Cortex of kidney (tissue), 1 donor: ENCODE data around the gene TIMM29.
A peak's percentile ranks its signal among the peaks of the same experiment; 100 is the strongest.
"Not testable (repeated sequence)": the region's sequence is repeated elsewhere in the genome, so short reads cannot be mapped to it uniquely, and the experiment has no call there.

Experiments used
- DNase-seq: peaks from one replicate; lab custom pipeline; 2025; lab: John Stamatoyannopoulos, UW

TIMM29 gene

DNA sequence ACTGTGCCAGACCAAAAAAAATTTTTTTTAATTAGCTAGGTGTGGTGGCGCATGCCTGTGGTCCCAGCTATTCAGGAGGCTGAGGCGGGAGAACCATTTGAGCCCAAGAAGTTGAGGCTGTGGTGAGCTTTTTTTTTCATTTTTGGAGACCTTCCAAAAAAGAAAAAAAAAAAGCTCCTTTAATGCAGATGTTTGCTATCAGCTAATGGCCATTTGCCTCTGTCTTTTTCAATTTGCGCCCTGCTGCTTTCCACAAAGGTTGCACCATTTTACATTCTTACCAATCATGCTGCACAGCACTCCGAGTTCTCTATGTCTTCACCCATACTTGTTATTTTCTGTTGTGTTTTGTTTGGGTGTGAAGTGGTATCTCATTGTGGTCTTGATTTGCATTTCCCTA is 16.7 kb downstream of the TIMM29 start:
- no peak for DNase-seq

DNA sequence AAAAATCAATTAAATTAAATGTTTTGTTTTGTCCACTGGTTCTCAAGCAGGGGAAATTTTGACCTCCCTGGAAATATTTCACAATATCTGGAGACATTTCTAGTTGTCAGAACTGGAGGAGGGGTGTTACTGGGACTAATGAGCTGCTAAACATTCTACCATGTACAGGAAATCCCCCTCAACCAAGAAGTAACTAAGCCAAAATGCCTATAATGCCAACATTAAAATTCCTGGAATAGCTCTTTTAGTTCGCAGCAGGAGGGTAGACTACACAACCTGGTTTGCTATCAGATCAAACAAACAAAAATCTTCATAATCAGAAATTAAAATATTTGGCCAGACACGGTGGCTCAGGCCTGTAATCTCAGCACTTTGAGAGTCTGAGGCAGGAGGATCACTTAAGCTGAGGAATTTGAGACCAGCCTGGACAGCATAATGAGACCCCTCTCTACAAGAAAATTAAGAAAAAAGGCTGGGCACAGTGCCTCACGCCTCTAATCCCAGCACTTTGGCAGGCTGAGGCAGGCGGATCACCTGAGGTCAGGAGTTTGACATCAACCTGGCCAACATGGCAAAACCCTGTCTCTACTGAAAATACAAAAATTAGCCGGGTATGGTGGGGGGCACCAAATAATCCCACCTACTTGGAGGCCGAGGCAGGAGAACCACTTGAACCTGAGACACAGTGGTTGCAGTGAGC is 18.5 kb downstream of the TIMM29 start:
- no peak for DNase-seq

DNA sequence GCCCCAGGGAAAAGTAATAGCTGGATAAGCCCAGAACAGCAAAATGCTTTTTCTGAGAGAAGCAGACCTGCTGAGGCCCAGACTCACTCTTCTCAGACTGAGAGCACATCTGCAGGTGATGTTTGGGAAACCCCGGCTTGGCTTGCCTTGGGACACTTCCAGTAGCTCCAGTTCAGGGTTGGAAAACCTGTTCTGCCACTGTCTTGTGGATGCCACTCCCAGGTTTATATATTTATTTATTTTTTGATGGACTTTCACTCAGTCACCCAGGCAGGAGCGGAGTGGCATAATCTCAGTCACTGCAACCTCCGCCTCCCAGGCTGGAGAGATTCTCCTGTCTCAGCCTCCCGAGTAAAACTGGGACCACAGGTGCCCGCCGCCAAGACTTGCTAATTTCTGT is 24.2 kb downstream of the TIMM29 start:
- no peak for DNase-seq

DNA sequence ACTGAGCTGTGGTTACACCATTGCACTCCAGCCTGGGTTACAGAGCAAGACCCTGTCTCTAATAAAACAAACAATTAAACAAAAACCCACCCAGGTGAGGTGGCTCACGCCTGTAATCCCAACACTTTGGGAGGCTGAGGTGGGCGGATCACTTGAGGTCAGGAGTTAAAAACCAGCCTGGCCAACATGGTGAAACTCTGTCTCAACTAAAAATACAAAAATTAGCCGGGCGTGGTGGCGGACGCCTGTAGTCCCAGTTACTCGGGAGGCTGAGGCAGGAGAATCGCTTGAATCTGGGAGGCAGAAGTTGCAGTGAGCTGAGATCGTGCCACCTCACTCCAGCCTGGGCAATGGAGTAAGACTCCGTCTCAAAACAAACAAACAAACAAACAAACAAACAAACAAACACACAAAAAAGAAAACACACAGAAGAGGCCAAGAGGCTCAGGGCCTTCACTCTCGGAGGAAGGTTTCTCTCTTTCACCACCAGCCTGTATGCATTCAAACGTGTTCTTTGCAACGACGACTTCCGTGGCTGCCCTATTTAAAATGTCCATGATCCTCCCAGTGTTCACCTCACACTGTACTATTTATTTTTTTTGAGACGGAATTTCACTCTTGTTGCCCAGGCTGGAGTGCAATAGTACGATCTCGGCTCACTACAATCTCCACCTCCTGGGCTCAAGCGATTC is 30.8 kb downstream of the TIMM29 start:
- DNase-seq: not testable (repeated sequence)

DNA sequence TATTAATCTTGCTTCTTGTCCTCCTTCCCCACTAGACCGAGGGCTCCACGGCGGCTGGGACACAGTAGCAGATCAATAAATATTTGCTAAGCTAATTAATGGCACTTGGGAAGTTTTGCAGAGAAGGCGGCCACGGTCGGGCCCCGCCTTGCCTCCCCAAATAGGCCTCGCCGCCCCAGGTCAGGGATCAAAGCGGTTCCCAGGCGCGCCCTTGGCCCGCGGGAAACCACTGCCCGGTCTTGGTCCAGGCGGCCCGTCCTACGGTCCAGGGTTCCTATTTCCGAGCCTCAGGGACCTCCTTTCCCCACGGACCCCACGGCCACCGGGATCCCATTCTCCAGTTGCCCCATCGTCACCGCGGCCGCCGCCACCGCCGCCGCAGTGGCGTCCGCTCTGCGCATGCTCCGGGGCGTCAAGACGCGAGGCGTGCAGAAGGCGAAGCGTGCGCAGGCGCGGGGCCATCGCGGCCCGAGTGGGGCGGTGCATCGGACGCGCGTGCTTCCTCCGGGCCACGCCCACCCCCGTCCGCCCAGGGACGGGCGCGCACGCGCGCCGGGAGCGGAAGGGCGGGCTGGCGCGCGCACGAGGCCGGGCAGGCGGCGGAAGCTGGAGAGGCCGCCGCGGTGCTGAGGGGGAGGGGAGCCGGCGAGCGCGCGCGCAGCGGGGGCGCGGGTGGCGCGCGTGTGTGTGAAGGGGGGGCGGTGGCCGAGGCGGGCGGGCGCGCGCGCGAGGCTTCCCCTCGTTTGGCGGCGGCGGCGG is 31.9 kb downstream of the TIMM29 start, which contains the start of gene SMARCA4:
Gene SMARCA4 (plus strand): TSS at position 717 of the 759 bp plus-strand sequence. CDS start 23,122 bp downstream, outside the sequence.
- DNase-seq: peak; percentile 75

DNA sequence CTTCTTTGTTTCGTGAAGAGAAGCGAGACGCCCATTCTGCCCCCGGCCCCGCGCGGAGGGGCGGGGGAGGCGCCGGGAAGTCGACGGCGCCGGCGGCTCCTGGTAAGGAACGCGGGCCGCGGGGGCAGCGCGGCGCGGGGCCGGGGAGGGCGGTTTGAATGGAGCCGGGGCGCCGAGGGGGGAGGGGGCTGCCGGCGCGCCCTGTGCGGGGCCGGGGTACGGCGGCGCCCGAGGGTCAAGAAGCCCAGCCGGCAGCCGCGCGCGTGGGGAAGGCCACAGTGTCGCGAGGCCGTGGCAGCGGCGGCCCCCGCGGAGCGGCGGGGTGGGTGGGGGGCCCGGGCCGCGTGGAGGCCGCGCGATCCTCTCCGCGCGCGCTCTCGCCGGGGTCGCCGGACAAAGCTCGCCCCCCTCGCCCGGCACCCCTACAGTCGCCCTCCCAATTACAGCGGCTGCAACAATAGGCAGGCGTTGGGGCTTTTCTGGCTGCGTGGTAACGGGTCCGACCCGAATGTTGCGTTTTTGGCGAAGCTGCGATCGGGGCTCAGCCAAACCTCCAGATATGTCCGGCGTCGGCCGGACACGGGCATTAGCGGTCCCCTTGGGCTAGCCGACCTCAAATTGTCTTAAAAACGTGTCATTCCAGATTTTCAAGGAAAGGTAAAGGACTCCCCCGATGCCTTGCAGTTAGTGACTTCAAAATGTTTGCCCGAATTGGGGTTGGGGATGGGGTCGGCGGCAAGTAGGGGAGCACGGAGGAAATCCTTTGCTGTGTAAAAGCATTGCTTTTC is 32.7 kb downstream of the TIMM29 start:
- no peak for DNase-seq

DNA sequence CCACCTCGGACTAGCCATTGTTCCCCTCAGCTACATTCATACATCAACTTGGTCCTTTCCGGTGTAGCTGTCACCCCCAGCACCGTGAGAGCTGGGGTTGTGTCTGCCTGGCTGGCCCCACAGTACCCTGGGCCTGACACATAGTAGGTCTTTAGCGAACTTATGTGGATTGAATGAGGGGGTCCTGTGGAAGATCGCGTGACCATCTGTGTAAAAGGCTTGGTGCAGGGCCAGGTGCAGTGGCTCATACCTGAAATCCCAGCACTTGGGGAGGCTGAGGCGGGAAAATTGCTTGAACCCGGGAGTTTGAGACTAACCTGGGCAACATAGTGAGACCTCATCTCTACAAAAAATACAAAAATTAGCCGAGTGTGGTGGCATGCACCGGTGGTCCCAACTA is 34.3 kb downstream of the TIMM29 start:
- DNase-seq: no peak

DNA sequence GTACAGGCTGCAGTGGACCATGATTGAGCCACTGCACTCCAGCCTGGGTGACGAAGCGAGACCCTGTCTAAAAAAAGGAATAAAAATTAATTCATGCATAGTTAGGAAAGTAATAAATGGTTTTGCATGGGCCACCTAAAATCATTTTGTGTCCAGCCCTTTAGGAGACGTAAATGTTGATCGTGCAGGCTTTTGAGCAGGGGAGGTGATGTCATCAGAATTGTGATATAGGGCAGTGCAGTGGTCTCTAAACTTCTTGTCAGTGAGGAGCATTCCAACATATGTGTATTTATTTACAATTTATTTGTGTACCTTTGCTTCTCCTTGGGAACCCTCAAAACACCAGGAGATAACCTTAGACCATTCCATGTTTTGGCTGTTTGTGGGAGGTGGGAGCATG is 35.3 kb downstream of the TIMM29 start:
- no peak for DNase-seq

DNA sequence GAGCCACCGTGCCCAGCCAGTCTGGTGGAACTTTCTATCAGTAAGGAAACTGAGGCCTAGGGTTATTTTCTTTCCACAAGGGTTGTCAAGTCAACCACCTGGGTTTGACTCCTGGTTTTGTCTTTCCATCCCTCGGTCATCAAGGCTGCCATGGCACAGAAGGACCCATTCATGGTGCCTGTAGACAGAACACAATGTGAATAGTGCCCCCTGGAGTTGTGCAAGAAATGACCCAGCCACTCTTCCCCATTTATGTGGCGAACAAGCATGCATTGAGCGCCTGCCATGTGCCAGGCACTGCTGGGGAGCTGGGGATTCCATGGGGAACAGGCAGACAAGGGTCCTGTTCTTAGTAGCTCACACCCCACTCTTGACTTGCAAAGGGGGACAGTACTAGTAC is 36.3 kb downstream of the TIMM29 start:
- no peak for DNase-seq

DNA sequence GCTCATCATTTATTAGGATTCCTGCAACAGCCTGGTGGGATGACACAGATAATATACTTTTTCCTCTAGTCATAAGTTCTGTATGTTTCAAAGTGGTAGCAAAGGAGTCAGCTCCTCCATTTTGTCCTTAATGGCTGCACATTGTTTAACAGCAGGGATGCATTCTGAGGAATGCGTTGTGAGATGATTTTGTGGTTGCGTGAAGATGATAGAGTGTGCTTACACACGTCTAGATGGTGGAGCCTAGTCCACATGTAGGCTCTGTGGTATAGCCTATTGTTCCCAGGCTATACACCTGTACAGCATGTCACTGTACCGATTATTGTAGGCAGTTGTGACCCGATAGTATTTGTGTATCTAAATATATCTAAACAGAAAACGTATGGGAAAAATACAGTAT is 36.8 kb downstream of the TIMM29 start:
- no peak for DNase-seq

DNA sequence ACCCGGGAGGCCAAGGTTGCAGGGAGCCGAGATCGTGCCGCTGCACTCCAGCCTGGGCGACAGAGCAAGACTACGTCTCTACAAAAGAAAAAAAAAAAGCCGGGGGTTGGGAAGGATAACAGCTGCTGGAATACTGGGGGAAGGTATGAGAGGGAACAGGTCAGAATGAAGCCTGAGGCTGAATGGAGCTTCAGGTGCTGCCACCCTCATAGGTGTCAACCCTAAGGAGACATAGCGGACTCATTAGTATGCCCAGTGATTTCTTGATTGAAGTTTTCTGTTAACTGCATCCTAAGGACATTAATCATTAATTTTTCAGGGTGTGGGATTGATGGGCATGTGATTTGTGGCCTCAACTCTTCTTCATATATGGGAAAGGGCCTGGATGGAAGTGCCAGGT is 38.2 kb downstream of the TIMM29 start:
- no peak for DNase-seq

DNA sequence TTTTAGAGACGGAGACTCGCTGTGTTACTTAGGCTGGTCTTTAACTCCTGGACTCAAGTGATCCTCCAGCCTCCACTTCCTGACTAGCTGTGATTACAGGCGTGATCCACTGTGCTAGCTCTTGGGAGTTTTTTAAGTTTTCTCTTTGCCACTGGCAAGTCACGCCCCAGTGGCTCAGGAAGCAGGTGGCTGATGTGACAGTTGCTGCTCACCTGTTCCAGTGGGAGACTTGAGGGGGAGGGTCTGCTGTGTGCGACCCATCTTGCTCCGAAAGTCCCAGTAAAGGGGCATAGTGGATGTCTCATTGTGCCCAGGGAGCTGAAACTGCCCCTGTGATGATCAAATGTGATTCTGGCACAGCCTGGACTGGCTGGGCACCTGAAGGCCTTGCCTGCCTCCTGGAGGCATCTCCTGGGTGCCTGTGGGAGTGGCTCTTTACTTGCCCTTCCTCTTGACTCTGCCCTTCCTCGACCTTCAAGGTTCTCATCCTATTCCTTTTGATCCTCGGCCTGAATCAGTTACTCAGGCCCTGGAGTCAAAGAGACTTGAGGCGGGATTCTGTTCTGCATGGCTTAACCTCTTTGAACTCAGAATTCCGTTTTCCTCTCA is 40.0 kb downstream of the TIMM29 start:
- no peak for DNase-seq

DNA sequence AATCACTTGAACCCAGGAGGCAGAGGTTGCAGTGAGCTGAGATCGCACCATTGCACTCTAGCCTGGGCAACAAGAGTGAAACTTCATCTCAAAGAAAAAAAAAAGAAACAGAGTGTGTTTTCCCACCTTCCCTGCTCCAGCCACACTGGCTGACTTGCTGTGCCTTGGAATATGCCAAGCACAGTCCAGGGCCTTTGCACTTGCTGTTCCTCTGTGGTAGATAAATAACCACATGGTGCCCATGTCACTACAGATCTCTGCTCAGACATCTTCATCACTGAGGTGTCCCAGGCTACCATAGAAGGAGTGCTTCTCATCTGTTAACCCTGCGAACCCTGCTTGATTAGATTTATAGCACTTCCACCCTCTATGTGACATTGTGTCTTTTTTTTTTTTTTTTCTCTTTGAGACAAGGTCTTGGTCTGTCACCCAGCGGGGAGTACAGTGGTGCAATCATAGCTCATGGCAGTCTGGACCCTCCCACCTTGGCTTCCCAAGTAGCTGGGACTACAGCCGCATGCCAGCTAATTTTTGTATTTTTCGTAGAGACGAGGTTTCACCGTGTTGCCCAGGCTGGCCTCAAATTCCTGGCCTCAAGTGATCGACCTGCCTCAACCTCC is 42.6 kb downstream of the TIMM29 start:
- DNase-seq: no peak

DNA sequence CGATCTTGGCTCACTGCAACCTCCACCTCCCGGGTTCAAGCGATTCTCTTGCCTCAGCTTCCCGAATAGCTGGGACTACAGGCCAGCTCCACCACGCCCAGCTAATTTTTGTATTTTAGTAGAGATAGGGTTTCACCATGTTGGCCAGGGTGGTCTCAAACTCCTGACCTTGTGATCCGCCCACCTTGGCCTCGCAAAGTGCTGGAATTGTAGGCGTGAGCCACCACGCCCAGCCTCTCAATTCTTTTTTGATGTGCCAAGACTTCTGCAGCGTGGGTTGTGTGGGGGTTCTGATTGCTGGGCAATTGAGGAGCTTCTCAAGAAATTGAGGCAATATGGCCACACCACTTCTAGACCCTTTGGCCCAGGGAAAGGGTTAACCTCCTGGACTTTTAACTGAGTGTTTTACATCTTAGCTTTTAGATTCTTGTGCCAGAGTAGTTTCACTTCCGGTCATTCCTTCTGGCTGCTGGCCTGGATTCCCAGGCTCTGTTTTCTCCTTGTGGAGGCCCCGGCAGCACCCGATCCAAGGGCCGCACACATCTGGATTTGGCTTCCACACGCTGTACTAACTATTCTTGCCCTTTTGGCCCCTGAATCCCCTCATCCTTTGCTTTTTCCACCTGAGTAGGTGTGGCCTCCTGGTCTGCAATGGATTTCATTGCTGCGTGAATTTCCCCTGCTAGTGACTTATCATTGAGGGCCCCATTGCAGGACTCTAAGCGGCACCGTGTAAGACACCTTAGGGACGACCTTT is 46.9 kb downstream of the TIMM29 start:
- no peak for DNase-seq

DNA sequence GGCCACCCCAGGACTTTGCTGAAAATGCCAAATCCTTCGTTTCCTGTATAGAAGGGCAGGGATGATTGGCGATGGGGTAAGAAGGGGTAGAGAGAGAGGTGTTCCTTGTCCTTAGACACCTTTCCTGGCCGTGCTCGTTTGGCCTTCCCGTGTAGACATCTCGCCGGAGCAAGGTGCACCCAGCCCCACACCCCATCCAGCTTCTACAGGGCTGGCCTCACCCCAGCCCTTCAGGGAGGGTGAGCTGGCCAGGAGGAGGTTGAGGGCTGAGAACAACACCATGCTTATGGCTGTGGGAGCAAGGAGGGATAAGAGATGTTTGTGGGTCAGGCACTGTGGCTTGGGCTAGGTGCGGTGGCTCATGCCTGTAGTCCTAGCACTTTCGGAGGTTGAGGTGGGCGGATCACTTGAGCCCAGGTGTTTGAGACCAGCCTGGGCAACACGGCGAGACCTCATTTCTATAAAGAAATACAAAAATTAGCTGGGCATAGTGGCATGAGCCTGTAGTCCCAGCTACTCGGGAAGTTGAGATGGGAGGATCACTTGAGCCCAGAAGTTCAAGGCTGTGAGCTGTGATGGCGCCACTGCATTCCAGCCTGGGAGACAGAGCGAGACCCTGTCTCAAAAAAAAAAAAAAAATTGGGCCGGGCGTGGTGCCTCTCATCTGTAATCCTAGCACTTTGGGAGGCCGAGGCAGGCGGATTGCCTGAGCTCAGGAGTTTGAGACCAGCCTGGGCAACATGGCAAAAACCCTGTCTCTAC is 47.7 kb downstream of the TIMM29 start:
- no peak for DNase-seq

DNA sequence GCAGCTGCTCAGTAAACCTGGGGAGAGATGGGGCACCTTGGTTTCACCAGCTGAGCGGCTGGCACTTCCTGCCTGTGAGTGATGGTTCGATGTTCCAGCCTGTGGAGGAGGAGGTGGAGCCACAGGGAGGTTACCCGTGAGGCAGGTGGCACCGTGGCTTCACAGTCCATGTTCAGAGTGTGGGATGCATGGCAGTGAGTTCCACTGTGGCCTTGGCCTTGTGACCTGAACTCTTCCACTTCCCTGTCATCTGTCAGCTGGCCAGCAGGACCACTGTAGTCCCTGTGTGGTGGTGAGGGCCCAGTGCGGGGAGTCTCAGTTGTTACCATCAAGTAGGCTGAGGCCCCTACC is 49.1 kb downstream of the TIMM29 start:
- DNase-seq: no peak
